ENCODE data around the gene MYH10. TPM values are rescaled to one million over a fixed set of nuclear protein-coding genes. Genes with fewer than 3 reads are reported as not detected.

MYH10 gene
- total and polyA plus RNA-seq, 7 donors: 1.8 to 34.2 (median 1.9) TPM

DNA sequence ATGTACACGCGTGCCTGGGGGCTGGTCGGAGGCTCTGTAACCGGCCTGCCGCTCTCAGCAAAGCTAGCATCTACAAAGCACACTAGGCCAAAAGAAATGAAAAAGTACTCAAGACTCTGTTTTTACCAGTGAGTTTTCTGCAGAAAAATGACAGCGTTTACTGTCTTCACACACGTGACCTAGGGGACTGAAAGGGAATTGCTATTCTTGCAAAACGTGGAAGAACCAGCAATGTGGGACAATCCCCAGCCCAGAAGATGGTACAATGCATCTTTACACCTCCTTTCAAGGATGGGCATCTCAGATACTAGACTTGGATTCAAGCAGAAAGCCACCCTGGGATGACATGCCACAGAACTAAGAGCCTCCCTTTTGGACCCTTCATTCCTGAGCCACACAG, 153.4 kb downstream of the MYH10 start:
- no peak for TF ChIP-seq CTCF (IDR thresholded peaks at IDR 0.05)
- H3K4me3 ChIP-seq: no peak overlapping the region
- ATAC-seq: no peak
- no peaks in the 10 kb centered on the region for H3K9me3 ChIP-seq
- intact Hi-C loops (cut with DNase I): no loop called here
- no peaks in the 10 kb centered on the region for H3K4me1 ChIP-seq
- DNase-seq: no peak
- no peaks in the 10 kb centered on the region for H3K27me3 ChIP-seq (ENCODE audit: insufficient read depth in 3 of 3, low read length in 2 of 3)
- WGBS, 3 donors: 90 to 92% (median 91%) methylated on average over 8 of the region's 8 CpGs
- H3K36me3 ChIP-seq (ENCODE audit: insufficient read depth in 1 of 2, low read depth in 1 of 2): peaks cover 0 to 67% of the 10 kb centered on the region in 2 donors
- no peak overlapping the region for H3K27ac ChIP-seq

- H3K36me3 ChIP-seq (ENCODE audit: insufficient read depth in 1 of 2, low read depth in 1 of 2): peaks cover 0 to 71% of the 10 kb centered on the region in 2 donors
- H3K27ac ChIP-seq: no peak overlapping the region
- TF ChIP-seq CTCF (IDR thresholded peaks at IDR 0.05): no peak
- no peak for ATAC-seq
- WGBS, 3 donors: 77 to 86% (median 85%) methylated on average over 22 of the region's 22 CpGs
- no peaks in the 10 kb centered on the region for H3K4me1 ChIP-seq
- no peaks in the 10 kb centered on the region for H3K27me3 ChIP-seq (ENCODE audit: insufficient read depth in 3 of 3, low read length in 2 of 3)
- H3K9me3 ChIP-seq: no peaks in the 10 kb centered on the region
- H3K4me3 ChIP-seq: no peak overlapping the region
- intact Hi-C loops (cut with DNase I): no loop called here
- DNase-seq: no peak
Observed at GRCh38 chr17:8476741-8477140, 153.8 kb downstream of the MYH10 start.

DNA sequence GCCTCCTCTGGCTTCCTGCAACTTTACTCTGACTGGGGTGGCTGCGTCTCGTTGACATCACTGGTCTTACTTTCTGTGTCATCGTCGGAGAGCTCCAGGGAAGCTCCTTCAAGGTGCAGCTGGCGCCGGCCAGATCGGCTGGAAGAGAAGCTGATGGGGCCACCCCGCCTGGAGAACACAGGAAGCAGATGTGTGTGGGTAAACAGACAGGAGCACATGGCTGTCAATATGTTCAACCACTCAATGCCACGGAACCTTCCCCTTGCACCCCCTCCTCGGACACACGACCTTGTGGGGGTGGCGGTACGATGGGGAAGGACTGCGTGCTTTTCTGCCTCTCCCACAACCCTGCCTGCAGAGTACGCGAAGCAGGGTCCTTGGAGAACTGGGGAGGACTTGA, 154.7 kb downstream of the MYH10 start:
- peaks cover 0 to 73% of the 10 kb centered on the region in 2 donors for H3K36me3 ChIP-seq (ENCODE audit: insufficient read depth in 1 of 2, low read depth in 1 of 2)
- no peak for TF ChIP-seq CTCF (IDR thresholded peaks at IDR 0.05)

DNA sequence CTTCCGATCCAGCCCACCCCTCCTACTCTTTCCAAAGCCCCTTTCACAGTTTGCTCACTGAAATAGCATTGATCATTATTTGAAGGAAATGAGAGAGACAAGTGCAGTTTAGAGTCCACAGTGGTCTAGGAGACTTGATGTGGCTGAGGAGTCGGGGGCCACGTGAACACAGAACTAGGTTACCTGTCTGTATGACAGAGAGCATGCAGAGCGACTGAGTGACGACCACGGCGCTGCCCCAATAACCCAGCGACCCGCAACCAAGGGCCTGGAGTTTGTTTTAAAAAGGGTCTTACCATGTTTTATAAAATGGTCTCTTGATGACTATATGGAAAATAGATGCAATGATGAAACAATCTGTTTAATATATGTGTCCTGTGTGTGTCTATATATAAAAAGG, 155.3 kb downstream of the MYH10 start:
- DNase-seq: no peak
- peaks cover 5% of the 10 kb centered on the region for H3K4me1 ChIP-seq
- H3K36me3 ChIP-seq (ENCODE audit: insufficient read depth in 1 of 2, low read depth in 1 of 2): peaks cover 0 to 73% of the 10 kb centered on the region in 2 donors
- no peak overlapping the region for H3K27ac ChIP-seq
- 94 to 96% (median 96%) methylated on average over 9 of the region's 9 CpGs for WGBS, 3 donors
- TF ChIP-seq CTCF (IDR thresholded peaks at IDR 0.05): no peak
- no peaks in the 10 kb centered on the region for H3K9me3 ChIP-seq
- ATAC-seq: no peak
- intact Hi-C loops (cut with DNase I): no loop called here
- no peak overlapping the region for H3K4me3 ChIP-seq
- H3K27me3 ChIP-seq (ENCODE audit: insufficient read depth in 3 of 3, low read length in 2 of 3): no peaks in the 10 kb centered on the region

More for the DNA sequence above, 154.7 kb downstream of the MYH10 start:
- Histone ChIP-seq H3K9me3 (no peaks in the 10 kb centered on the region), H3K27me3 (ENCODE audit: insufficient read depth in 3 of 3, low read length in 2 of 3) (no peaks in the 10 kb centered on the region), H3K4me3 (no peak overlapping the region), H3K4me1 (no peaks in the 10 kb centered on the region), H3K27ac (no peak overlapping the region)
- DNase-seq (no peak), ATAC-seq (no peak)
- 72 to 83% (median 82%) methylated on average over 16 of the region's 16 CpGs for WGBS, 3 donors
- intact Hi-C loops (cut with DNase I): no loop called here

GRCh38 chr17:8474826-8475225, 155.7 kb downstream of the MYH10 start:
- no peak for TF ChIP-seq CTCF (IDR thresholded peaks at IDR 0.05)
- H3K9me3 ChIP-seq: no peaks in the 10 kb centered on the region
- H3K27me3 ChIP-seq (ENCODE audit: insufficient read depth in 3 of 3, low read length in 2 of 3): no peaks in the 10 kb centered on the region
- ATAC-seq (no peak), DNase-seq (no peak)
- no peak overlapping the region for H3K4me3 ChIP-seq
- intact Hi-C loops (cut with DNase I): no loop called here
- no peak overlapping the region for H3K27ac ChIP-seq
- peaks cover 0 to 73% of the 10 kb centered on the region in 2 donors for H3K36me3 ChIP-seq (ENCODE audit: insufficient read depth in 1 of 2, low read depth in 1 of 2)
- WGBS, 3 donors: 80 to 84% (median 81%) methylated on average over 15 of the region's 15 CpGs
- H3K4me1 ChIP-seq: peaks cover 9% of the 10 kb centered on the region

Measured in psoas muscle (tissue), 8 donors.